ENCODE data around the gene CR1.
"Not testable (repeated sequence)": the region's sequence is repeated elsewhere in the genome, so short reads cannot be mapped to it uniquely, and the experiment has no call there.

CR1 gene

GRCh38 chr1:207645635-207646081 lies 149.7 kb downstream of the CR1 start:
- no peak for DNase-seq

GRCh38 chr1:207646171-207646570 lies 150.2 kb downstream of the CR1 start:
- no peak for DNase-seq

DNA sequence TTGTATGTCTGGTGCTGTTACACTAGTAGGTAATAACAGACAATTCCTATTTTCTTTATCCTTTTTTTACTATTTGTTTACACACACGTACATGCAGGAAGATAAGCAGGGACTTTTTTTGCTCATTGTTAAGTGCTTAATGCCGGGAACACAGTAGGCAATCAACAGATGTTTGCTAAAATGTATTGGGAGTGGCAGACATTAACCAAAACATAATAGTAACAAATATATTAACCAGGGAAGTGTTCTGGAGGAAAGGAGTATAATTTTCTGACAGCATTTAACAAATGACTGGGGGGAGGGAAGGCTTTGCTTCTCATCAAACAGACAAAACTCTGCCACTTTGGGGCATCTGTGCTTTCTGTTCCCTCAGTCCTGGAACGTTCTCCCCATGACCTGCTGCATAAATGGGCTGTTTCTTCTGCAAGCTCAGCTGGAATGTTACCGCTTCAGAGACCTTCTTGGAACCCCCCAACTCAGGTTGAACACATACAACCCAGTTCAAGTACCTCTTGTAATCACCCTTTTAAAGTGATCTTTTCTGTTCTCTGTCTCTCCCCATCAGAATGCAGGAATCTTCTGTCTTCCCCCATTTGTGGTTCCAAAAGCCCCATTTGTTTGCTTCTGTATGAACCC lies 151.1 kb downstream of the CR1 start:
- DNase-seq = no peak

DNA sequence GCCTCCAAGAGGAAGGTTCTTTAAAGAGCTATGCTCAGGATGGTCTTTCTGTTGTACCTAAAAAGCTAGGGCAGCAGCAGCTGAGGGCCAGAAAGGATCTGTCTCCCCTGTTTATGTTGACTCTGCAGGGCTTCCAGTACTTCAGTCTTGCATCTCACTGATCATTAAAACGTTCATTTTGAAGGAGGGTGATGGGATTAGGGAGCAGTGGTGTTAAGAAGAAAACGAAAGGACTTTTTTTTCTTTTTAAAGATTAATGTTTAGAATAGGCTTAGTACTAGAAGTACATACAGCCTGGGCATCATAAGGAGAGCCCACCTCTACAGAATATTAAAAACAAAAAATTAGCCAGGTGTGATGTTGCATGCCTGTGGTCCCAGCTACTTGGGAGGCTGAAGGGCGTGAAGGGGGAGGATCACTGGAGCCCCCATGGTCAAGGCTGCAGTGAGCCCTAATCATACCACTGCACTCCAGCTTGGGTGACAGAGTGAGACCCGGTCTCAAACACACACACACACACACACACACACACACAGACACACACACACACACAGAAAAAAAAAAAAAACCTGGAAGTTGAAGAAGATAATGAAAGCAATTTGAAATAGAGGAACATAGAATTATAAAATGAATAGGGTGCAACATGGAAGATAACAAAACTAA lies 151.8 kb downstream of the CR1 start:
- no peak for DNase-seq

DNA sequence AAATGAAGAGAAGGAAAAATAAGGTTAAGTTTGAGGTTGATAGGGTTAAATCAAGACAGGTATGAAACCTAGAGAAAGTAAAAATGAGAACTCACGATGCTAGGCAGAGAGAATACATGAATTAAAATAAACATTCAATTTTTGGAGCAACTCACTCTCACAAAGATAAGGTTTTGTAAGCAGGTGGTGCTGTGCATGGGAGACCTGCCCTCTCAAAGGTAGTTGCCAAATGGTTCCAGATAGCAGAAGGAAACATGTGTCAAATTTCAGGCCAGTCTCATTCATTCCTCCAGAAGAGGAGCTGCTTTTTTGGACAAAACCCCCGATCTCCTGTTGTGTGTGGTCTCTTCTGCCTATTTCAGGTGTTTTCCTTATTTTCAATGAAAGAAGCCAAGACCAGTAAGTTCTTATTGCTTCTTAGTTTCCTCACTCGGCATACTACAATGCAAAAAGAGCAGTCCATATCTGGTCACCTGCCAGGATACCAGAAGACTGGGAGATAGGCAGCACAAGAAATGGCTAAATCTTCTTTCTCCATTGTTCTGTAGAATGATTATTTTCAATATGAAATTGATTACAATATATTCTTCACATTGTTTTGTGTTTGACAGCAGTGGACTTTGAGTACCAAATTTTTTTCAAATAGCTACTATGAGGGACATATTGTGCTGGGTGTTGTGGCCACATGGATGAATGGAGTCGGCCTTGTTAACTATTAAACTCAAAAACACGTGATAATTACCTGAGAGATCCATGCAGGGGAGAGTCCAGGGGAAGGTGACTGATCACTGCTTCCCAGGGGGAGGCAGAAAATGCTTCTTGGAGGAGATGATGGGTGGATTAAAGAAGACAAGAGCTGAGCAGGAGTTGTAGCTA lies 152.6 kb downstream of the CR1 start:
- no peak for DNase-seq

DNA sequence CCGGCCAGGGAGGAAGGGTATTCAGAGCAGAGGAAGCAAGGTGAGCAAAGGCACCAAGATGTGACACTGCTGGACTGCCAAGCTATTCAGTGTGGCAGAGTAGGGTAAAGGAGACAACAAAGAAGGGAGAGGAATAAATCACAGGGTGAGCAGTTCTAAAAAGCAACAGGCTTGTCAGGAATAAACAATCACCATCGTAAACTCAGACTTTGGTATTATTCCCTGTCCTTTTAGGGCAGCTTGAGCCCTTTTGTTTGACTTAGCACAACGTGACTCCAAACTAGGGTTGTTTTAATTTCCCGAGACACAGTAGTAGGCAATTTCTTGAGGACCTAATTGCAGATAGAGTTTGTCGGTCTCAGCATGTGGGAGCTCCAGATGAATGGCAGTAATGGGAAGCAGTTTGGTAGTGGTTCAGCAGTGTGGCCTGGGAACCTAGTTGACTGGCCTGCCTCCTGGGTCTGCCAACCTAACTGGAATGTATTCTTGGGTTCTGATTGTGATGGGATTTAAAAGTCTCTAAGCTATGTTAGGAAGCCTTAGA lies 153.3 kb downstream of the CR1 start:
- no peak for DNase-seq

DNA sequence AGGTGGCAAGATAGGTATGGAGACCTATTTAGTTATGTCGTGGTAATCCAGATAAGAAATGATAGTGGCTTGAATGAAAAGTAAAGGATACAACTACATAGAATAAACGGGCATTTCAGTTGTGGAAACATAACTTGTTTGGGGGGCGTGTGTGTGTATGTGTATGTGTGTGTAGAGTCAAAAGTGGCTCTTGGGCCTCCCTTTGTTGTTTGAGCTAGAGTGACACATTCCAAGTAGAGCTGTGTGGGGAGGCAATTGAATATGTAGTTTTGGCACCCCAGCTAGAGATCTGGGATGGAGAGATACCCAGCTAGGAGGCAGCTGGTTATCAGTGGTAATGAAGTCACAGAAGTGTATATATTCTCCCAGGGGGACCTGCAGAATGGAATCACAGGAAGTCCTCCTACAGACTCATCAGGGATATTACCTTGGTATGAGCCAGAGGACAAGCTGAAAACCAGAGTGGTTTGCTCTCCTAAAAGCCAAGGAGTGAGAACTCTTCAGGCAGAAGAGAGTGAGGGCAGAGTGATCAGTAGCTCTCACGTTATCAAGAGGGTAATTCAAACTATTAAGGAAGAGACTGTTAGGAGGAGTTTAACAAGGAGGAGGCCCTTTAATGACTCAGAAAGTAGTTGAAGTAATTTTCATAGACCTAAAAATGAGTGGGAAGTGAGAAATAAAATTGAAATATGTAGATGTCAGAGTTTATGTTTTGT lies 154.1 kb downstream of the CR1 start:
- no peak for DNase-seq

GRCh38 chr1:207651583-207651982 lies 155.6 kb downstream of the CR1 start:
- DNase-seq = no peak

DNA sequence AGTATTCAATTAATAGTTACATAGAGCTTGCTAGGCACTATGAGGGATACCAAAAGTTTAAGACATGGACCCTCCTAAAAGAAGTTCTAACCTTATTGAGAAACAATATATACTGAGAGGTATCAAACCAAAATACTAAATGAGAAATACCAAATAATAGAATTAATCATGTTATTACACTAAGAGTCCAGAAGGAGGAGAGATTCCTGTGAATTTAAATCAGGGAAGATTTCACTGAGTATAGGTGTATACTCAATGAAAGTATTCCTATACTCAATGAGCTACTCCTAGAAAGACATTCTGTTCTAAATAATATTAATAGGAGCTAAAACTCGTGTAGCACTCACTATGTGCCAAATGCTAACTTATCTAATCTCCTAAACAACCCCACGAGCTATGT lies 158.4 kb downstream of the CR1 start:
- DNase-seq = no peak

GRCh38 chr1:207658408-207658807 lies 162.5 kb downstream of the CR1 start:
- no peak for DNase-seq

GRCh38 chr1:207658904-207659485 lies 163.0 kb downstream of the CR1 start:
- no peak for DNase-seq

DNA sequence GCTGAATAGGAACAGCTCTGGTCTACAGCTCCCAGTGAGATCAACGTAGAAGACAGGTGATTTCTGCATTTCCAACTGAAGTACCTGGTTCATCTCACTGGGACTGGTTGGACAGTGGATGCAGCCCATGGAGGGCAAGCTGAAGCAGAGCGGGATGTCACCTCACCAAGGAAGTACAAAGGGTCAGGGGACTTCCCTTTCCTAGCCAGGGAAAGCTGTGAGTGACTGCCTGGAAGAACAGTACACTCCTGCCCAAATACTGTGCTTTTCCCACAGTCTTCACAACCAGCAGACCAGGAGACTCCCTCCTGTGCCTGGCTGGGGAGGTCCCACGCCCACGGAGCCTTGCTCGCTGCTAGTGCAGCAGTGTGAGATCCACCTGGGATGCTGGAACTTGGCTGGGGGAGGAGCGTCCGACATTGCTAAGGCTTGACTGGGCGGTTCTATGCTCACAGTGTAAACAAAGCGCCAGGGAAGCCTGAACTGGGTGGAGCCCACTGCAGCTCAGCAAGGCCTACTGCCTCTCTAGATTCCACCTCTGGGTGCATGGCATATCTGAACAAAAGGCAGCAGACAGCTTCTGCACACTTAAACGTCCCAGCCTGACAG lies 163.7 kb downstream of the CR1 start:
- no peak for DNase-seq

- DNase-seq = not testable (repeated sequence)
These were observed 165.5 kb downstream of the CR1 start for GRCh38 chr1:207661420-207661819.

DNA sequence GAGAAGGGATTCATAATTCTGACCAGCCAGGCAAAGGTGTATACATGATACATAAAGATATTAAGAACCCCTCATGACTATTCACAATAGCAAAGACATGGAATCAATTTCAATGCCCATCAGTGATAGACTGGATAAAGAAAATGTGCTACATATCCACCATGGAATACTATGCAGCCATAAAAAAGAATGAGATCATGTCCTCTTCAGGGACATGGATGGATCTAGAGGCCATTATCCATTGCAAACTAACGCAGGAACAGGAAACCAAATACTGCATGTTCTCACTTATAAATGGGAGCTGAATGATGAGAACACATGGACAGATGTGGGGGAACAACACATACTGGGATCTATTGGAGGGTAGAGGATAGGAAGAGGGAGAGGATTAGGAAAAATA lies 170.4 kb downstream of the CR1 start:
- DNase-seq = no peak

DNA sequence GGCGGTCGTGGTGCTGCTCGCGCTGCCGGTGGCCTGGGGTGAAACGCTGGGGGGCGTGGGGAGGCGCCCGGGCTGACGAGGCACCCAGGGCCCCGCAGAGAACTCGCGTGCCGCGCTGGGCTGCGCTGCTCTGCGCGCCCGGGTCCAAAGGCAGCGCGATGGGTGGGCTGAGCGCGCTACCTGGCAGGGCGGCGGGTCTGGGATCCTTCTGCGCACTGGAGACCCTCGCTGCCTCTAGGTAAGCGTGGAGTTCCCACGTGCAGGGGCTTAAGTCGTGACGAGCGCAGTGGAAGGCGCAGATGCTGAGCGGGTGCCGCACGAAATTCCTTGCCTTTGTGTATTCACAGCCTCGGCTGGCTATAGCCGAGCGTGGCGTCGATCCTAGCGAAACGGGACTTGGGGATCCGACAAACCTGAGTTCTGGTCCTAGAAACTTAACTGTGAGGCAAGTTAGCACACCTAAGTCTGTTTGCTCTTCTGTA lies 173.6 kb downstream of the CR1 start:
- DNase-seq = no peak

GRCh38 chr1:207670192-207670591 lies 174.2 kb downstream of the CR1 start:
- DNase-seq = no peak

DNA sequence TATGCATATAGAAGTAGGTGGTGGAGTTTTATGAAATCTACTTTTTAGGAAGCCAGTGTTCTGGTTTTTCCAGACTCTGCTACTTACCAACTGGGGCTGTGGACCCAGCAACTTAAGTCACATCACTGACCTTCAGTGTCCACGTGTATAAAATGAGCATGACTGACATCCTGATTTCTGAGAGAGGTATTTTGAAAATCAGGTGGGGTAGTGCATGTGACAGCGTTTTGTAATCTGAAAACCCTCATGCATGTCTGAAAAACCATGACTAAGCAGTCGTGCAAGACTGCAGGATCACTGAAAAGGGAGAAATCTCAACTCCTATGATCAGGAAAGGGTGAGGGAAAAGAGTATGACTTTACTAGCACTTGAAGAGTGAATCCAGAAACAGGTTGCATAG lies 175.0 kb downstream of the CR1 start:
- DNase-seq = no peak

DNA sequence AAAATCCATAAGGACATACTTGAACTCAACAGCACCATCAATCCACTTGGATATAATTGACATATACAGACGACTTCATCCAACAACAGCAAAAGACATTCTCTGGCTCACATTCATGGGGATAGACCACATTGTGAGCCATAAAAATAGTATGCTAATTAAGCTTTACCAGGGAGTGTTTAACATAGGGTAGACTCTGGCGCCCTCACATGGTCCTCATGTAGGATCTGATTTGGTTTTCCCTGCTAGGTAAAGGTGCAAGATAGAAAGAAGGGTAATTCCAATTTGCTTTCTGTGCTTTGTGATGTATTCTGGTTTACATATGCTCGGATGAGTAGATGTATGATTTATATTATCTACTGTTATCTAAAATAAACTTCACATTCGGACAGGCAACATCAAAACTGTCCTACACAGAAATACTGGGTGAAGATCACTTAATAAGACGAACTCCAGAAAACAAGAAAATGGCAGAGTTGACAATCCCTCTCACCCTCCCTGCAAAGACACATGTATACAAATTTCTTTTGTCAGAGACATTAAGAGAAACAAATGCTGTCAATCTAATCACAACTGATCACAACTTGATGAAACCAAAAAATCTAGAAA lies 176.7 kb downstream of the CR1 start:
- DNase-seq = peak; percentile 0

GRCh38 chr1:207673399-207673798 lies 177.4 kb downstream of the CR1 start:
- no peak for DNase-seq

DNA sequence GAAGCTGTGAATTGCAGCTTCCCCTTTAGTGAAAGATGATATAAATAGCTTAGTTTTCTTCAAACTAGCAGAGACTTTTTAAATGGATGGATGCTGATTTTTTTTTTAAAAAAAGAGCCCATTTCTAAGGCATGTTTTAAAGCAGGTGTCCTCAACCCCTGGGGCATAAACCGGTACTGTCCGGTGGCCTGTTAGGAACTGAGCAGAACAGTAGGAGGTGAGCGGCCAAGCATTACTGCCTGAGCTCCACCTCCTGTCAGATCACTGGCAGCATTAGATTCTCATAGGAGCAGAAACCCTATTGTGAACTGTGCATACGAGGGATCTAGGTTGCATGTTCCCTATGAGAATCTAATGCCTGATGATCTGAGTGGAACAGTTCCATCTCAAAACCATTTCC lies 180.2 kb downstream of the CR1 start:
- DNase-seq = no peak

GRCh38 chr1:207680590-207681388 lies 184.8 kb downstream of the CR1 start:
- not testable (repeated sequence) for DNase-seq

Measured in MV-4-11 (cell line).